GM12878 (cell line): ENCODE data around the gene STAT5A. TPM values are rescaled to one million over a fixed set of nuclear protein-coding genes. Genes with fewer than 3 reads are reported as not detected.

Experiments used
- ATAC-seq: fragments of 200-7000 bp; cut with Tn5 transposase; 3 replicates; pipeline ENCODE4 v1.9.1; 2020; ENCODE audit warnings: mild to moderate bottlenecking, moderate library complexity
- BruUV-seq: library from RNA; stranded (reverse); fragments of 400-500 nt; replicated peaks from 2 replicates; lab custom pipeline; 2021; lab: Mats Ljungman, UMichigan
- CTCF ChIA-PET: fragments of 300-600 bp; sonication (Branson Sonifier 250); formaldehyde crosslinking; extraction: SDS; loops from one replicate; lab custom pipeline; 2021; ENCODE audit warnings: inconsistent platforms; lab: Yijun Ruan, JAX
- POLR2A ChIA-PET: fragments of 350-600 bp; formaldehyde crosslinking; extraction: SDS; loops from one replicate; lab custom pipeline; 2021; ENCODE audit warnings: inconsistent platforms; lab: Charles Lee
- RAD21 ChIA-PET: fragments of 300-600 bp; sonication (Branson Sonifier 250); formaldehyde crosslinking; loops from one replicate; lab custom pipeline; 2023; ENCODE audit warnings: antibody characterized with exemption; ENCODE audit not compliant: unreplicated experiment; lab: Charles Lee
- SMC1A ChIA-PET: fragments of 300-600 bp; sonication (Branson Sonifier 250); formaldehyde crosslinking; loops from one replicate; lab custom pipeline; 2023; ENCODE audit not compliant: unreplicated experiment, uncharacterized antibody; lab: Charles Lee
- DNase-seq: peaks from one replicate; pipeline ENCODE4 v3.0.0-alpha.2; 2011; ENCODE audit warnings: low read depth, low spot score
- FAIRE-seq: peaks from 3 replicates; lab custom pipeline; 2011; peaks lifted over from hg19 to GRCh38; lab: Jason Lieb, UNC
- H2AFZ ChIP-seq: 2 replicates; pipeline ENCODE4 v1.6.0; 2011; ENCODE audit warnings: low read depth, low read length, control low read depth; ENCODE audit not compliant: control insufficient read depth
- H3K27ac ChIP-seq: 2 replicates; pipeline ENCODE4 v1.5.1; 2011; ENCODE audit warnings: control low read depth; ENCODE audit not compliant: control insufficient read depth, insufficient read depth
- H3K27me3 ChIP-seq, 2 experiments: replicated peaks in 1 of 2; 2 replicates each; pipeline versions ENCODE4 v1.6.0 to v1.6.1; 2011; ENCODE audit warnings: low read length in 1 of 2; ENCODE audit not compliant: control insufficient read depth in 2 of 2, insufficient read depth in 2 of 2
- H3K36me3 ChIP-seq, 2 experiments: 2 replicates each; pipeline ENCODE4 v1.5.1; 2011; ENCODE audit warnings: low read length in 1 of 2; ENCODE audit not compliant: control insufficient read depth in 2 of 2, insufficient read depth in 2 of 2
- H3K4me1 ChIP-seq: 2 replicates; pipeline ENCODE4 v1.6.1; 2011; ENCODE audit warnings: mild to moderate bottlenecking, low read length, moderate library complexity, mixed read lengths; ENCODE audit not compliant: control insufficient read depth, insufficient read depth
- H3K4me2 ChIP-seq: 2 replicates; pipeline ENCODE4 v1.6.0; 2011; ENCODE audit warnings: control low read depth; ENCODE audit not compliant: control insufficient read depth, insufficient read depth
- H3K4me3 ChIP-seq: fragments of 200-600 bp; sonication (generic); 2 replicates; pipeline ENCODE4 v1.5.1; 2016
- H3K79me2 ChIP-seq: 2 replicates; pipeline ENCODE4 v1.6.0; 2011; ENCODE audit warnings: low read length; ENCODE audit not compliant: control insufficient read depth, insufficient read depth
- H3K9ac ChIP-seq: 2 replicates; pipeline ENCODE4 v1.8.0; 2011; ENCODE audit warnings: low read length, control low read depth, mixed read lengths; ENCODE audit not compliant: control insufficient read depth, insufficient read depth
- H3K9me3 ChIP-seq: replicated peaks from 3 replicates; pipeline ENCODE4 v1.5.1; 2011; ENCODE audit warnings: mild to moderate bottlenecking, low read length; ENCODE audit not compliant: control insufficient read depth, insufficient read depth
- H4K20me1 ChIP-seq: 2 replicates; pipeline ENCODE4 v1.6.0; 2011; ENCODE audit not compliant: control insufficient read depth, insufficient read depth
- BMI1 ChIP-seq: fragments of 450-650 bp; IDR thresholded peaks from 2 replicates; pipeline ENCODE4 v1.6.1; 2016; ENCODE audit warnings: mild to moderate bottlenecking, moderate library complexity, borderline replicate concordance
- CBFB ChIP-seq: IDR thresholded peaks from 2 replicates; pipeline ENCODE4 v1.6.1; 2016; ENCODE audit warnings: antibody characterized with exemption, low read depth
- FOXM1 ChIP-seq: IDR thresholded peaks from 2 replicates; pipeline ENCODE4 v1.6.1; 2012; ENCODE audit warnings: low read depth, mild to moderate bottlenecking, inconsistent platforms, low read length, moderate library complexity
- GATAD2B ChIP-seq: fragments of 450-650 bp; conservative IDR thresholded peaks from 2 replicates; pipeline ENCODE4 v1.6.1; 2017; ENCODE audit warnings: low read depth, mild to moderate bottlenecking, moderate library complexity
- KAT2A ChIP-seq: conservative IDR thresholded peaks from 2 replicates; pipeline ENCODE4 v1.6.1; 2011; ENCODE audit warnings: low read depth, low read length; ENCODE audit not compliant: control insufficient read depth
- NR2C2 ChIP-seq: IDR thresholded peaks from 2 replicates; pipeline ENCODE4 v1.6.1; 2011; ENCODE audit warnings: borderline replicate concordance, low read depth; ENCODE audit not compliant: control insufficient read depth, insufficient read length
- NRF1 ChIP-seq: conservative IDR thresholded peaks from 2 replicates; pipeline ENCODE4 v1.6.1; 2011; ENCODE audit warnings: mild to moderate bottlenecking, low read depth, low read length, improper control_type of control experiment
- PAX8 ChIP-seq: fragments of 450-650 bp; IDR thresholded peaks from 2 replicates; pipeline ENCODE4 v1.6.1; 2017; ENCODE audit warnings: mild to moderate bottlenecking, moderate library complexity
- POU2F2 ChIP-seq: IDR thresholded peaks from 3 replicates; pipeline ENCODE4 v1.6.1; 2011; ENCODE audit warnings: low read depth, mild to moderate bottlenecking, low read length, borderline replicate concordance
- SREBF2 ChIP-seq: IDR thresholded peaks from 2 replicates; pipeline ENCODE4 v1.6.1; 2012; ENCODE audit warnings: mild to moderate bottlenecking, low read length
- YBX1 ChIP-seq: fragments of 450-650 bp; IDR thresholded peaks from 2 replicates; pipeline ENCODE4 v1.6.1; 2016; ENCODE audit warnings: antibody characterized with exemption
- ZNF24 ChIP-seq: fragments of 450-650 bp; IDR thresholded peaks from 2 replicates; pipeline ENCODE4 v1.6.1; 2017; ENCODE audit warnings: antibody characterized with exemption, mild to moderate bottlenecking
- ZSCAN29 ChIP-seq: fragments of 450-650 bp; IDR thresholded peaks from 2 replicates; pipeline ENCODE4 v1.6.1; 2017; ENCODE audit warnings: mild to moderate bottlenecking, moderate library complexity
- WGBS: methylation state at CpG from one replicate; pipeline ENCODE4 v1.1.6; 2016; ENCODE audit warnings: low lambda C conversion rate; ENCODE audit not compliant: insufficient replicate concordance, insufficient coverage; ENCODE audit errors: missing lambda C conversion rate; 5-methylcytosine and 5-hydroxymethylcytosine counted together
- in situ Hi-C: fragments of 300-500 bp; cut with MboI; formaldehyde crosslinking; loops from 9 replicates; pipeline ENCODE4 v1.14.3; 2018; ENCODE audit warnings: mixed read lengths
- intact Hi-C: fragments of 100-400 bp; cut with micrococcal nuclease; formaldehyde crosslinking; loops from one replicate; pipeline ENCODE4 v1.14.2; 2022; ENCODE audit not compliant: unreplicated experiment
- polyA plus RNA-seq, 11 experiments: library from polyadenylated mRNA; depleted of rRNA in 4 of 11; unstranded in 6 of 11; stranded (reverse) in 5 of 11; fragments of >200 nt; fragmentation: Nextera tagmentation in 4 of 11; fragmentation: Illumina TruSeq in 1 of 11; extraction: Ambion mirVana in 4 of 11; extraction: Trizol in 1 of 11; gene quantifications; 1 replicate in 1 of 11; 2 replicates in 10 of 11; pipeline versions ENCODE4 v1.2.1 to v1.2.3, GENCODE V29; 2011 to 2016; ENCODE audit warnings: inconsistent platforms in 2 of 11, missing spikeins in 2 of 11, low read depth in 1 of 11
- total RNA-seq, 4 experiments: library from RNA; depleted of rRNA in 3 of 4; stranded (reverse); fragments of >200 nt in 3 of 4; fragmentation: Illumina TruSeq in 1 of 4; extraction: Trizol in 1 of 4; gene quantifications; 2 replicates each; pipeline versions ENCODE4 v1.2.1 to v1.2.3, GENCODE V29; 2013 to 2021

The STAT5A gene
- total and polyA plus RNA-seq, 10 of the 15 experiments (the other 5 are each of a cell fraction or from before 2014, with no cell fraction given) = 14.8 to 86.4 (median 41.5) TPM

- Histone ChIP-seq H4K20me1 (no peaks in the 10 kb centered on the region), H3K4me3 (no peak overlapping the region), H3K36me3 (peaks cover 0 to 17% of the 10 kb centered on the region in 2 experiments; a peak in 3 of 4 replicates), H2AFZ (no peak overlapping the region), H3K27ac (no peak overlapping the region), H3K4me2 (no peak overlapping the region), H3K79me2 (no peaks in the 10 kb centered on the region), H3K9me3 (no peaks in the 10 kb centered on the region), H3K9ac (no peak overlapping the region), H3K4me1 (no peaks in the 10 kb centered on the region), H3K27me3 (no peaks in the 10 kb centered on the region)
- intact Hi-C loops = no loop called here
- RAD21 ChIA-PET = no interaction called here
- ATAC-seq (no peak), FAIRE-seq (no peak), DNase-seq (no peak)
- POLR2A ChIA-PET = interaction anchor here (0.6 kb wide), 1 partner anchor 141 kb away, joined by 6 read pairs; no protein-coding TSS in a partner anchor
- in situ Hi-C loops = no loop called here
- TF ChIP-seq ZSCAN29 (no peak), SREBF2 (no peak), PAX8 (no peak), KAT2A (no peak), YBX1 (no peak), GATAD2B (no peak), POU2F2 (no peak), ZNF24 (no peak), BMI1 (no peak), CBFB (no peak), FOXM1 (no peak), NRF1 (no peak), NR2C2 (no peak)
- 96% methylated on average over 9 of the region's 9 CpGs for WGBS
- CTCF ChIA-PET = interaction anchor here (0.8 to 1.8 kb wide), 3 partner anchors 21 to 226 kb away, joined by 3 to 6 read pairs (median 4); no protein-coding TSS in a partner anchor
- no TSS peak for BruUV-seq
- SMC1A ChIA-PET = no interaction called here
Observed at GRCh38 chr17:42301022-42301421, 12.7 kb downstream of the STAT5A start.
